Glutamatergic neuron (in vitro differentiated cells): ENCODE results near the gene LRRC52. TPM values are rescaled to one million over a fixed set of nuclear protein-coding genes. Genes with fewer than 3 reads are reported as not detected.
A peak's percentile ranks its signal among the peaks of the same experiment; 100 is the strongest.

Experiments
- DNase-seq: peaks from one replicate; pipeline ENCODE4 v3.0.0; 2022
- H3K27ac Mint-ChIP-seq: one replicate; pipeline ENCODE4 v1.8.0; 2020; ENCODE audit warnings: mild to moderate bottlenecking, mixed read lengths, inconsistent platforms; ENCODE audit not compliant: unreplicated experiment
- H3K27me3 Mint-ChIP-seq: one replicate; pipeline ENCODE4 v1.8.0; 2020; ENCODE audit warnings: mild to moderate bottlenecking, moderate library complexity, mixed read lengths, inconsistent platforms; ENCODE audit not compliant: unreplicated experiment
- H3K36me3 Mint-ChIP-seq: one replicate; pipeline ENCODE4 v1.8.0; 2020; ENCODE audit warnings: mild to moderate bottlenecking, mixed read lengths, inconsistent platforms; ENCODE audit not compliant: unreplicated experiment
- H3K4me1 Mint-ChIP-seq: one replicate; pipeline ENCODE4 v1.8.0; 2020; ENCODE audit warnings: mild to moderate bottlenecking, low read depth, mixed read lengths, inconsistent platforms; ENCODE audit not compliant: unreplicated experiment
- H3K4me3 Mint-ChIP-seq: one replicate; pipeline ENCODE4 v1.8.0; 2020; ENCODE audit warnings: mild to moderate bottlenecking, mixed read lengths, inconsistent platforms; ENCODE audit not compliant: unreplicated experiment
- H3K9me3 Mint-ChIP-seq: one replicate; pipeline ENCODE4 v1.8.0; 2020; ENCODE audit warnings: mild to moderate bottlenecking, moderate library complexity, mixed read lengths, inconsistent platforms; ENCODE audit not compliant: unreplicated experiment
- CTCF ChIP-seq: fragments of 200-600 bp; sonication (generic); IDR thresholded peaks from one replicate; pipeline ENCODE4 v1.5.0; 2021; ENCODE audit not compliant: partially characterized antibody, unreplicated experiment
- total RNA-seq: library from RNA; stranded (reverse); fragmentation: NEBNext Ultra II Directional; extraction: Animal tissue kit (Norgen Biotek cat#: 25700); gene quantifications from one replicate; pipeline ENCODE4 v1.2.1, GENCODE V29; 2021; ENCODE audit not compliant: unreplicated experiment

LRRC52 gene
- total RNA-seq, 1 donor from 2014 or later: not detected

GRCh38 chr1:165544996-165545395 is 1.2 kb downstream of the LRRC52 start:
- TF ChIP-seq CTCF: no peak
- Mint-ChIP-seq H3K4me3 (no peak overlapping the region), H3K27me3 (peaks cover 4% of the 10 kb centered on the region)

GRCh38 chr1:165545974-165546373 is 2.2 kb downstream of the LRRC52 start:
- H3K9me3 Mint-ChIP-seq: peaks cover 3% of the 10 kb centered on the region
- peaks cover 6% of the 10 kb centered on the region for H3K27me3 Mint-ChIP-seq
- no peak overlapping the region for H3K4me3 Mint-ChIP-seq
- no peak overlapping the region for H3K27ac Mint-ChIP-seq
- TF ChIP-seq CTCF: no peak
- no peaks in the 10 kb centered on the region for H3K36me3 Mint-ChIP-seq
- peaks cover 3% of the 10 kb centered on the region for H3K4me1 Mint-ChIP-seq
- DNase-seq: no peak

More at GRCh38 chr1:165544996-165545395, 1.2 kb downstream of the LRRC52 start:
- Mint-ChIP-seq H3K36me3 (no peaks in the 10 kb centered on the region), H3K27ac (no peak overlapping the region), H3K9me3 (peaks cover 3% of the 10 kb centered on the region), H3K4me1 (peaks cover 9% of the 10 kb centered on the region)
- DNase-seq: no peak

GRCh38 chr1:165549973-165550372 is 6.2 kb downstream of the LRRC52 start:
- Mint-ChIP-seq H3K27ac (no peak overlapping the region), H3K36me3 (no peaks in the 10 kb centered on the region), H3K4me3 (no peak overlapping the region), H3K4me1 (peaks cover 10% of the 10 kb centered on the region), H3K27me3 (peaks cover 12% of the 10 kb centered on the region), H3K9me3 (peaks cover 3% of the 10 kb centered on the region)
- TF ChIP-seq CTCF: no peak
- no peak for DNase-seq

- DNase-seq: peak; percentile 43
- TF ChIP-seq CTCF: no peak
- Mint-ChIP-seq H3K9me3 (peaks cover 2% of the 10 kb centered on the region), H3K27me3 (peaks cover 12% of the 10 kb centered on the region), H3K4me3 (peak overlapping the region; percentile 44), H3K36me3 (no peaks in the 10 kb centered on the region), H3K27ac (peak overlapping the region; percentile 80), H3K4me1 (peaks cover 10% of the 10 kb centered on the region)
Observed at GRCh38 chr1:165551469-165551868, 7.7 kb downstream of the LRRC52 start.

GRCh38 chr1:165560883-165561656 is 17.3 kb downstream of the LRRC52 start:
- Mint-ChIP-seq H3K27ac (no peak overlapping the region), H3K9me3 (no peaks in the 10 kb centered on the region), H3K27me3 (peaks cover 1% of the 10 kb centered on the region), H3K4me3 (no peak overlapping the region), H3K4me1 (no peaks in the 10 kb centered on the region), H3K36me3 (no peaks in the 10 kb centered on the region)
- TF ChIP-seq CTCF: no peak
- no peak for DNase-seq
